ENCODE results near the gene SMYD3.

- TF ChIP-seq POLR2A (IDR thresholded peaks at IDR 0.05) (no peak), CTCF (IDR thresholded peaks at IDR 0.05) (no peak)
These were observed 423.7 kb downstream of the SMYD3 start for GRCh38 chr1:246083416-246083815.
